ENCODE data around the gene MCU. TPM values are rescaled to one million over a fixed set of nuclear protein-coding genes. Genes with fewer than 3 reads are reported as not detected.

Gene MCU
- total and polyA plus RNA-seq, 2 of the 8 experiments (the other 6 are each of a cell fraction or from before 2014, with no cell fraction given): 51.6 to 62.2 TPM

DNA sequence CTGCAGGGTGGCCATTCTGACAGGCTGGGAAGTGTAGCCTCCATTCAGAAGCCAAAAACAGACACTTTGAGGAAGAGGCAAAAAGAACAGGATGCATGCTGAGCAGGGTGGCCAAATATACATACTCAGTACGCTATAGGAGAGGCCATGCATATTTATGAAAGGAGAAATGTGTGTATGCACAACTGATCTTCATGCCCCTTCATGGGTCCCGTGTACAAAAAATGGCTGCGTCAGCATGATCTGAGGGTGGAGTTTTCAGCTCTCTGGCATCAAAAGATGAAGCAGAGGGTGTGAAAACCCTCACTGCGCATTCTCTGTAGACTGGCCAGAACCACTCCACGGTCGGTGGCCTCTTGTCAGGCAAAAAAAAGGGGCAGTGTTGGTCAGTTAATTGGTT, 166.1 kb downstream of the MCU start:
- CTCF ChIA-PET (ENCODE audit: partially characterized antibody): interaction anchor here (0.9 to 1.3 kb wide), 4 partner anchors 10 to 442 kb away, joined by 3 to 4 read pairs (median 3); no protein-coding TSS in a partner anchor
- no peaks in the 10 kb centered on the region for H3K79me2 ChIP-seq (ENCODE audit: control insufficient read depth in 1 of 2, insufficient read depth in 2 of 2, low read length in 2 of 2)
- H3K23me2 ChIP-seq (ENCODE audit: low read depth, low read length): no peaks in the 10 kb centered on the region
- POLR2A ChIA-PET (ENCODE audit: partially characterized antibody): no interaction called here
- H2BK120ac ChIP-seq (replicated peaks; ENCODE audit: low read depth, low read length): no peak overlapping the region
- TF ChIP-seq TAF1 (IDR thresholded peaks at IDR 0.05; ENCODE audit: low read depth, low read length) (no peak), KDM4A (IDR thresholded peaks at IDR 0.05; ENCODE audit: low read depth, low read length, severe bottlenecking) (no peak), TEAD4 (IDR thresholded peaks at IDR 0.05; ENCODE audit: low read depth, low read length) (no peak), POLR2AphosphoS5 (IDR thresholded peaks at IDR 0.05; ENCODE audit: low read depth, low read length) (no peak), CTBP2 (IDR thresholded peaks at IDR 0.05; ENCODE audit: borderline replicate concordance, insufficient read depth, insufficient read length, low read length) (no peak), POLR2A (IDR thresholded peaks at IDR 0.05; ENCODE audit: control extremely low read depth in 1 of 2, low read depth in 2 of 2, low read length in 2 of 2) (no peak), NANOG (IDR thresholded peaks at IDR 0.05; ENCODE audit: insufficient read depth, low read depth, low read length, poor library complexity, severe bottlenecking) (no peak), GABPA (IDR thresholded peaks at IDR 0.05; ENCODE audit: borderline replicate concordance, insufficient read depth, low read length) (no peak)
- H3K79me1 ChIP-seq (ENCODE audit: low read depth, low read length): no peaks in the 10 kb centered on the region
- no peak overlapping the region for H4K5ac ChIP-seq (ENCODE audit: insufficient read length, low read depth, low read length)
- H4K91ac ChIP-seq (replicated peaks; ENCODE audit: insufficient read length, low read length): no peak overlapping the region
- no peak overlapping the region for H3K23ac ChIP-seq (ENCODE audit: insufficient read length)
- H3K4me3 ChIP-seq (ENCODE audit: extremely low read depth in 1 of 4, insufficient read depth in 2 of 4, low read depth in 3 of 4, low read length in 4 of 4): no peak overlapping the region
- no peaks in the 10 kb centered on the region for H4K20me1 ChIP-seq (replicated peaks in 1 of 2; ENCODE audit: control insufficient read depth in 1 of 2, insufficient read depth in 2 of 2, low read length in 2 of 2)
- H3K27me3 ChIP-seq (replicated peaks in 1 of 4; ENCODE audit: control insufficient read depth in 3 of 4, extremely low read depth in 1 of 4, insufficient read depth in 3 of 4, low read length in 3 of 4): no peaks in the 10 kb centered on the region
- H3K9me3 ChIP-seq (ENCODE audit: insufficient read depth in 2 of 2, low read depth in 1 of 2, low read length in 1 of 2): no peaks in the 10 kb centered on the region
- FAIRE-seq (no peak), DNase-seq (ENCODE audit: low read depth in 1 of 2, low spot score in 2 of 2) (no peak)
- no peak overlapping the region for H3K4ac ChIP-seq (replicated peaks; ENCODE audit: insufficient read length, low read depth, low read length)
- no peak overlapping the region for H2BK15ac ChIP-seq (ENCODE audit: low read length)
- H3K4me2 ChIP-seq (ENCODE audit: insufficient read depth in 1 of 2, low read depth in 2 of 2, low read length in 2 of 2): no peak overlapping the region
- H2BK5ac ChIP-seq (ENCODE audit: low read depth, low read length): no peak overlapping the region
- H3K36me3 ChIP-seq (ENCODE audit: control insufficient read depth in 2 of 4, insufficient read depth in 4 of 4, low read length in 3 of 4): peaks cover 0 to 3% (median 3%) of the 10 kb centered on the region in 4 experiments; a peak in 1 of 8 replicates
- no peak overlapping the region for H4K8ac ChIP-seq (ENCODE audit: extremely low read depth, insufficient read depth, low read length)
- H3K9ac ChIP-seq (replicated peaks in 1 of 4; ENCODE audit: extremely low read depth in 1 of 4, low read depth in 3 of 4, low read length in 3 of 4): no peak overlapping the region
- no peak overlapping the region for H2BK12ac ChIP-seq (ENCODE audit: low read depth, low read length)
- no peak overlapping the region for H3K14ac ChIP-seq (ENCODE audit: insufficient read length)
- H2AFZ ChIP-seq (ENCODE audit: low read length): no peak overlapping the region
- no peak overlapping the region for H2AK5ac ChIP-seq (ENCODE audit: low read depth, low read length)
- no peak overlapping the region for H3K56ac ChIP-seq (replicated peaks; ENCODE audit: insufficient read length, low read depth, low read length)
- no peak overlapping the region for H2BK20ac ChIP-seq (ENCODE audit: low read length)
- no peak overlapping the region for H3K27ac ChIP-seq (ENCODE audit: low read depth, low read length)
- H3K18ac ChIP-seq (ENCODE audit: extremely low read depth, low read length): no peak overlapping the region
- WGBS, 2 experiments (ENCODE audit: extremely low coverage in 1 of 2, insufficient coverage in 1 of 2, insufficient read length in 1 of 2, insufficient replicate concordance in 2 of 2, low coverage in 1 of 2, low lambda C conversion rate in 2 of 2, missing lambda C conversion rate in 1 of 2): 88% methylated on average over 6 of the region's 6 CpGs; no CpG with 5 or more reads in 1 of the 2 experiments
- H3K4me1 ChIP-seq (replicated peaks in 1 of 4; ENCODE audit: control insufficient read depth in 3 of 4, insufficient read depth in 4 of 4, low read length in 3 of 4): no peaks in the 10 kb centered on the region
